Testis (tissue), 2 donors: ENCODE data around the gene GSK3A.

ENCODE experiments used
- POLR2A ChIP-seq: fragments of 450-650 bp; IDR thresholded peaks from one replicate; pipeline ENCODE4 v1.6.1; 2017; ENCODE audit warnings: antibody characterized with exemption, mild to moderate bottlenecking, moderate library complexity
- TF ChIP-seq, protein P1 (sequence below), 3 experiments: fragments of 450-650 bp in 2 of 3; fragments of 200-600 bp in 1 of 3; sonication (generic) in 1 of 3; IDR thresholded peaks; one replicate each; pipeline ENCODE4 v1.5.1; 2016 to 2019; ENCODE audit warnings: antibody characterized with exemption in 3 of 3, mild to moderate bottlenecking in 2 of 3, moderate library complexity in 1 of 3

DNA sequence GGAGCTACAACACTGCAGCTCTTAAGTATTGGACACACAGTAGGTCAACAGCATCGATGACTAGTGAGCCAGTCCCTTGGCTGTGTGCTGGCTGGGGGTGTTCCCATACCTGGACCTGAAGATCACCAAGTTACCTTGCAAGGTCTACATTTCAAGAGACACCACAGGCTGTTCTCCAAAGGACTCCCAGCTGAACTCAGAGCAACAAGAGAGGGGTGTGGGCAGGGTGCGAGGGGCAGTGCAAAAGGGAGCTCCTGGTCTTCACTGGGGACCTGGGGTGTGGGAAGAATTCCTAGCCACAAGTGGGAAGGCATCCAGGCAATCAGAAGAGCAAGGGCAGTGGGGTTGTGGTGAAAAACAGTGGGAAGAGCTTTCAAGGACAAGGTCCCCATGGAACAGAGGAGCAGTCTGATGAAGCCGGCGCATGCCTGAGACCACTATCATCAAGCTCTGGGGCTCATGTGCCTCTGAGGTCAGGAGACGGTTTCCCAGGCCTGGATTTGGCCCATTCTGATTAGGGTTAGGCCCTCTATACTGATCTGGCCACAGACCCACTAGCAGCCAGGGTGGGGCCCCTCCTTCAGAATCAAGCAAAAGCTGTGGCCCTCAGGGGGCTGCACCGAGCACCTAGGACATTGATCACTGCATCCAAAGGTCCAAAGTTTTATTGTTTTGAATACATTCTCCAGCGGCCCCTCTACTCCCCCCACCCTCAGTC is 4.7 kb upstream of the GSK3A start:
- TF ChIP-seq, protein P1, sequence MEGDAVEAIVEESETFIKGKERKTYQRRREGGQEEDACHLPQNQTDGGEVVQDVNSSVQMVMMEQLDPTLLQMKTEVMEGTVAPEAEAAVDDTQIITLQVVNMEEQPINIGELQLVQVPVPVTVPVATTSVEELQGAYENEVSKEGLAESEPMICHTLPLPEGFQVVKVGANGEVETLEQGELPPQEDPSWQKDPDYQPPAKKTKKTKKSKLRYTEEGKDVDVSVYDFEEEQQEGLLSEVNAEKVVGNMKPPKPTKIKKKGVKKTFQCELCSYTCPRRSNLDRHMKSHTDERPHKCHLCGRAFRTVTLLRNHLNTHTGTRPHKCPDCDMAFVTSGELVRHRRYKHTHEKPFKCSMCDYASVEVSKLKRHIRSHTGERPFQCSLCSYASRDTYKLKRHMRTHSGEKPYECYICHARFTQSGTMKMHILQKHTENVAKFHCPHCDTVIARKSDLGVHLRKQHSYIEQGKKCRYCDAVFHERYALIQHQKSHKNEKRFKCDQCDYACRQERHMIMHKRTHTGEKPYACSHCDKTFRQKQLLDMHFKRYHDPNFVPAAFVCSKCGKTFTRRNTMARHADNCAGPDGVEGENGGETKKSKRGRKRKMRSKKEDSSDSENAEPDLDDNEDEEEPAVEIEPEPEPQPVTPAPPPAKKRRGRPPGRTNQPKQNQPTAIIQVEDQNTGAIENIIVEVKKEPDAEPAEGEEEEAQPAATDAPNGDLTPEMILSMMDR (IDR thresholded peaks at IDR 0.05), result no peak
- TF ChIP-seq POLR2A, result no peak
